ENCODE results near the gene COMT.

DNA sequence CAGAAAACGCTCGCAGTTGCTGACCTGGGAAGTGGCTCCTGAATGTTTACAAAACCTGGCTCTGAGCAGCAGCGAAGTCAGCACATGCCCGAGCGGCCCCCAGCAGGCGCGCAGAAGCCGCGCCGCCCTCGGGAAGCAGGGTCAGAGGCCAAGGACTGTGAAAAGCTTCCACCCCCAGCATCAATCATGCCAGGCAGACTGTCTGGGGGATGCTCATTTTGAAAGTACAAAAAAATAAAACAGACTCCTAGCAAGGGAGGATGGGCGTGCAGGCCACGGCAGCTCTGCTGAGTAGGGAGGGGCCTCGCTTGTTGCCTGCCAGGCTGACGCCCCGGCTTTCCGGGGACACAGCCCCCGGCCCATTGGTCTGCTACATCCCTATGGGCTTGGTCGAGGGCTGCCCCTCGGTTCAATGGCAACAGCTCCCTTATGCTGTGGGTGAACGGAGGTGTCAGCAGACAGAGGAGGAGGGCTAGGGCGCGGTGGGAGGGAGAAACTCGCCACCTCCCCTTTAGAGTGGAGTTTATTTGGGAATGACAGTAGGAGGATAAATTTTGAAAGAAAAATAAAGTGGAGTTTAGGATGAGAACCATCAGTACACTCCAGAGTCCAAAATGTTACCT is 49.2 kb upstream of the COMT start:
- TF ChIP-seq POLR2A (IDR thresholded peaks at IDR 0.05): no peak
- no peak for TF ChIP-seq EP300 (IDR thresholded peaks at IDR 0.05)

All from upper lobe of left lung (tissue), 4 donors.